ENCODE results near the gene CTNND2.

Gene CTNND2

GRCh38 chr5:11311731-11312130 lies 592.5 kb downstream of the CTNND2 start:
- no peaks in the 10 kb centered on the region for H3K36me3 ChIP-seq (ENCODE audit: control insufficient read depth in 2 of 2, insufficient read depth in 1 of 2, low read length in 2 of 2)
- no peak for TF ChIP-seq ZBTB48 (tag by site-specific recombination; IDR thresholded peaks at IDR 0.05)
- TF ChIP-seq ZFHX2 (tag by site-specific recombination; conservative IDR thresholded peaks at IDR 0.05) = peak; percentile 95
- TF ChIP-seq EGR2 (tag by site-specific recombination; IDR thresholded peaks at IDR 0.05; ENCODE audit: low read depth) = peak; percentile 96
- CTCF ChIA-PET = no interaction called here
- no peaks in the 10 kb centered on the region for H3K9me3 ChIP-seq (ENCODE audit: control insufficient read depth, insufficient read depth, low read depth, low read length)
- no peak overlapping the region for H3K4me3 ChIP-seq (ENCODE audit: low read depth, low read length)
- H3K4me1 ChIP-seq (ENCODE audit: control insufficient read depth, insufficient read depth, low read length) = no peaks in the 10 kb centered on the region
- no peak overlapping the region for H3K27ac ChIP-seq (ENCODE audit: extremely low read depth, low read depth, low read length)
- POLR2A ChIA-PET = no interaction called here

- no peak for TF ChIP-seq ZXDB (tag by site-specific recombination; IDR thresholded peaks at IDR 0.05)
- no peak for TF ChIP-seq ZNF629 (tag by site-specific recombination; IDR thresholded peaks at IDR 0.05)
- no peak for TF ChIP-seq ZIC2 (tag by site-specific recombination; IDR thresholded peaks at IDR 0.05)
- no peak for TF ChIP-seq ZBTB21 (tag by site-specific recombination; IDR thresholded peaks at IDR 0.05)
- TF ChIP-seq ZNF549 (tag by site-specific recombination; IDR thresholded peaks at IDR 0.05) = no peak
- no peak for TF ChIP-seq SP3 (tag by site-specific recombination; IDR thresholded peaks at IDR 0.05)
- no peak for TF ChIP-seq ZNF747 (tag by site-specific recombination; IDR thresholded peaks at IDR 0.05)
- TF ChIP-seq ZNF639 (tag by site-specific recombination; IDR thresholded peaks at IDR 0.05) = no peak
- TF ChIP-seq ZNF211 (tag by site-specific recombination; IDR thresholded peaks at IDR 0.05; ENCODE audit: low read depth) = no peak
- no peak for TF ChIP-seq HOXD13 (CRISPR knock-in tag; IDR thresholded peaks at IDR 0.05; ENCODE audit: borderline replicate concordance)
- TF ChIP-seq ZNF146 (tag by site-specific recombination; IDR thresholded peaks at IDR 0.05) = no peak
- TF ChIP-seq GLI2 (tag by site-specific recombination; IDR thresholded peaks at IDR 0.05; ENCODE audit: borderline replicate concordance, low read depth) = no peak
- no peak for TF ChIP-seq ZBTB8A (tag by site-specific recombination; IDR thresholded peaks at IDR 0.05)
- no peak for TF ChIP-seq TCF7L2 (IDR thresholded peaks at IDR 0.05; ENCODE audit: borderline replicate concordance, low read depth, low read length)
- no peak for TF ChIP-seq ZNF148 (tag by site-specific recombination; IDR thresholded peaks at IDR 0.05; ENCODE audit: borderline replicate concordance)
- H3K36me3 ChIP-seq (ENCODE audit: control insufficient read depth in 2 of 2, insufficient read depth in 1 of 2, low read length in 2 of 2) = no peaks in the 10 kb centered on the region
- ChIA-PET CTCF (no interaction called here), POLR2A (no interaction called here)
- no peak overlapping the region for H3K4me3 ChIP-seq (ENCODE audit: low read depth, low read length)
- H3K27ac ChIP-seq (ENCODE audit: extremely low read depth, low read depth, low read length) = no peak overlapping the region
- no peaks in the 10 kb centered on the region for H3K4me1 ChIP-seq (ENCODE audit: control insufficient read depth, insufficient read depth, low read length)
- no peaks in the 10 kb centered on the region for H3K9me3 ChIP-seq (ENCODE audit: control insufficient read depth, insufficient read depth, low read depth, low read length)
Observed at GRCh38 chr5:11311272-11311671, 593.0 kb downstream of the CTNND2 start.

GRCh38 chr5:11310158-11310557 lies 594.1 kb downstream of the CTNND2 start:
- Histone ChIP-seq H3K27ac (ENCODE audit: extremely low read depth, low read depth, low read length) (no peak overlapping the region), H3K36me3 (ENCODE audit: control insufficient read depth in 2 of 2, insufficient read depth in 1 of 2, low read length in 2 of 2) (no peaks in the 10 kb centered on the region), H3K4me3 (ENCODE audit: low read depth, low read length) (no peak overlapping the region), H3K4me1 (ENCODE audit: control insufficient read depth, insufficient read depth, low read length) (no peaks in the 10 kb centered on the region), H3K9me3 (ENCODE audit: control insufficient read depth, insufficient read depth, low read depth, low read length) (no peaks in the 10 kb centered on the region)
- CTCF ChIA-PET = no interaction called here
- POLR2A ChIA-PET = no interaction called here
- TF ChIP-seq ZNF555 (tag by site-specific recombination; conservative IDR thresholded peaks at IDR 0.05) (no peak), ZNF335 (tag by site-specific recombination; conservative IDR thresholded peaks at IDR 0.05) (no peak), ZNF175 (tag by site-specific recombination; IDR thresholded peaks at IDR 0.05) (no peak), PBX3 (CRISPR knock-in tag; IDR thresholded peaks at IDR 0.05) (no peak), ZNF639 (tag by site-specific recombination; IDR thresholded peaks at IDR 0.05) (no peak), ZBTB10 (tag by site-specific recombination; IDR thresholded peaks at IDR 0.05) (no peak), ZNF658 (tag by site-specific recombination; IDR thresholded peaks at IDR 0.05) (no peak), ZNF629 (tag by site-specific recombination; IDR thresholded peaks at IDR 0.05) (no peak)
